HG02588 (cell line): ENCODE results near the gene SNX9.
"Not testable (repeated sequence)": the region's sequence is repeated elsewhere in the genome, so short reads cannot be mapped to it uniquely, and the experiment has no call there.

Source experiments
- ATAC-seq: cut with Tn5 transposase; IDR thresholded peaks from one replicate; pipeline ENCODE4 v1.9.1; 2021; ENCODE audit warnings: mild to moderate bottlenecking, moderate library complexity; ENCODE audit not compliant: unreplicated experiment

The SNX9 gene

DNA sequence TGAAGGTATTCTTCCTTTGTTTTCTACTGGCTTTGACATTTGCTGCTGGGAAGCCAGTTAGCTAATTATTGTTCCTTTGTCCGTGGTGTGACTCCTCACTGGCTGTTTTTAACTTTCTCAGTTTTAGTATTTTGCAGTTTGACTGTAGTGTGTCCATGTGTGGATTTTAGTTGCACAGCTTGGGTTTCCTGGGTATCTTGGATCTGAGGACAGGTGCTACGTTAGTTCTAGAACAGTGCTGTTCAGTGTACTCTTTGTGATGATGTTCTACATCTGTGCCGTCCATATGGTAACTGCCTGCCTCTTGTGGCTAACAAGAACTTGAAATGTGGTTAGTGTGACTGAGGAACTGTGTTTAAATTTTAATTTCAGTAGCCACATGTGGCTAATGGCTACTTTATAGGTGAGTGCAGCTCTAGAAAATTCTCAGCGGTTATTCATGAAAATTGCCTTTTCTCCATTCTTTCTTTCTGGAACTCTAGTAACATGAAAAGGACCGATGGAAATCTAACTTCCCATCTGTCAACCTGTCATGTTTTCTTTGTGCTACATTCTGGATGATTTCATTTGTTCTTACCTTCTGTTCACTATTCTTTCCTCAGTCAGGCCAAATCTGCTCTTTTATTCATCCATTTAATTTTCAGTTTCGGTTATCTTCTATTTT, 7.4 kb downstream of the SNX9 start:
- peak; percentile 85 for ATAC-seq

DNA sequence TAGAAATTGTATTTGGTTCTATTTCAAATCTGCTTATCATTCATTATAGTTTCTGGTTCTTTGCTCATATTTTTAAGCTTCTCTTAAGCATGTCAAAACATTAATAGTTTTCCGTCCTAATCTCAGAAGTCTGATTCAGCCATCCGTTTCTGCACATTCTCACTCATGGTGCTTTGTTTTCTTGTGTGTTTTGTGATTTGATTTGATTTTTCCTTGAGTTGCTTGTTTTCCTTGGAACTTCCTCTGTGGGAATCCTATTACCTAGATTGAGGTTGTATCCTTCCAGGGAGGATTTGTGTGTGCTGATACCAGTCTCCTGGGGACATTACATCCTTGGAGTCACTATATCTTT, 7.9 kb downstream of the SNX9 start:
- no peak for ATAC-seq

DNA sequence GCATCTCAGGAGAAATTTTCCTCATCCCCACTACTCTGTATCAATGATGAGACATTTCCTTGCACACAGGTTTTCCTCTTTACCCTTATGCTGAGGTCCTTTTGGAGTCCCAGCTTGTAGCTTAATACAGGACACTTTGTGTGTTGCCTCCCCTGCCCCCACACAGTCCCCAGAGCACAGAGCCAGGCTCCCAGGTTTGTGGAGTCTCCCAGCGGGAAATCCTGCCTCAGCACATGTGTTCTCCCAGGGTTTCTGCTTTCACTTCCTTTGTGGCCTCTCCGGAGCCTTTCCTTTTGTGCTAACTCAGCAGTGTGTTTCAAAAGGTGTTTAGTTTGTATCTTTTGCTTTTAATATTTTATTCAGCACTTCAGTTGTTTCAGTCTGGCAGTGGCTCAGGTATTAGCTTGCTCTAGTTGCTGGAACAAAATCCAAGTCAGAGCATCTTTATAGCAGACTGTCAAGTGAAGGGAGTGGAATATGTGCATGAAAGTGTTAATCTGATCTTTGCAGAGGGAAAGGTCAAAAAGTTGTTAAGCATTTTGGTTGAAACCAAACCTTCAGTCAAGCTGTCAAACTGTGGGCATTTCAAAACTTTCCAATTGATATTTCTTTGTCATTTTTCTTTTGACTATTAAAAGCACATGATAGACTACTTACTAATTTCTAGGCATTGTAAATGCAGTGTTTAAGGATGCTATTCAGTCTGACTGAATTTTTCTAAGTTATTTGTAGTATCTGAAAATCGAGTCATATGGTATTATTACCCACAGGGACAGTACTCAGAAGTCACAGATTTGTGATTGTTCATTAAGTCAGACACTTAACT, 8.6 kb downstream of the SNX9 start:
- ATAC-seq = no peak

DNA sequence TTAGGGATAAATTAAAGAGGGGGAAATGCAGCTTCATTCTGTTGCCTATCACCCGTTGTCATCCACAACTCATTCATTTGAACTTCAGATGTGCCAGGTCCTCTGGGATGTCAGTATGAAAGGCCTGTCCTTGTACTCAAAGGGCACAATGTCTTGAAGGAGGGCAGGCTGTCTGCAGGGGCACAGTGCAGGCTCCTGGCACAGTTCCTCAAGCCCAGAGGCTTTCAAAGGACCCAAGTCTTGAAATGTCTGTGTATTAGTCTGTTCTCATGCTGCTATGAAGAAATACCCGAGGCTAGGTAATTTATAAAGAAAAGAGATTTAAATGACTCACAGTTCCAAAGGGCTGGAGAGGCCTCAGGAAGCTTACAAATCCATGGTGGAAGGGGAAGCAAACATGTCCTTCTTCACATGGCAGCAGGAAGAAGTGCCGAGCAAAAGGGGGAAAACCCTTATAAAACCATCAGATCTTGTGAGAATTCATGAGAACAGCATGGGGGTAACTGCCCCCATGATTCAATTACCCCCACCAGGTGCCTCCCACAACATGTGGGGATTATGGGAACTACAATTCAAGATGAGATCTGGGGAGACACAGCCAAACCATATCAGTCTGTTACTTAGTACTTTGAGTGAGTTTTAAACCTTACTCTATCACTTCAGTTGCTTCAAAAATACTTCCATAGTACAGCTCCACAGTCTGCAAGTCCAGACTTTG, 9.4 kb downstream of the SNX9 start:
- no peak for ATAC-seq

DNA sequence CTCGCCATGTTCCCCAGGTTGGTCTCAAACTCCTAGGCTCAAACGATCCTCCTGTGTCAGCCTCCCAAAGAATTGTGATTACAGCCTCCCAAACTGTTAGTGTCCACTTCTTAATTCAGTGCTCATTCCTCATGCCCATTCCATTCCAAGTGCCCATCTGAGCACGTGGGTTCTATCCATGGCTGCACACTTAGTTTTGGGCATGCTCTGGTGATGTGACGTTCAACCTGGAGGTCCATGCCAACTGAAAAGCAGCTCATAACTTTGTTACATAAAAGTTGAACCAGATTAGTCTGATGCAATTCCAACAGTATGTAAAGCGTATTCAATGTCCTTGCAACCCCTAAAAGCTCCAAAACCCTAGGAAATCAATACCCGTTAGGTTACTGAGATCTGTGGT, 11.5 kb downstream of the SNX9 start:
- ATAC-seq = no peak

DNA sequence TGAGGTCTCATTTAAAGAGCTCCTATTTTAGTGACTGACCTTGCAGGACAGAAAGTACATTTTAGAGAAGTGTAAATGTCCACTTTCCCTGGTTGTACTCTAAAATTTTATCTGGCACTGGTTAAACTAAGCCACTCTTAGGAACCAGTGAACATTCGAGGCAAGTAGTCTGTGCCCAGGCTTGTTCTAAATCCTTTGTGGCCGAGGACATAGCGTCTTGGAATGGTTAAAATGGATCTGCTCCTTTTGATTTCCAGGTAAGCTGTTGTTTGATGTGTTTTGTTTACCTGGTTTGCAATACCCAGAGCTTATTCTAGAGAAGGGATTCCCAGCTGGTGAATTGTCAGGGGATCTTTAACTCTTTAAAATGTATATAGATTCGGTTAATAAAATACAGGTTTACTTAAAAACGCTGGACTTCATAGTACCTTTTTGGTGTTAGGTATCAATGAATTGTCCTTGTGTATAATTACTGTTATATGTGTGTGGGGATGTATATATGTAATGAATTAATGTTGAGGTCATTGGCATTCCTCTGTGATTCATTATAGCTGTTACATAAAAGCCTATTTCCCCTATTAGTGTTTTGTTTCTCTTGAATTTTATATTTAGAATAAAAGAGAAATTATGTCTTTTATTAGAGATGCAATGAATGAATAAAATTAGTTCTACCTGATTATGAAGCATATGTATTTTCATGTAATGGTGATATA, 15.8 kb downstream of the SNX9 start:
- ATAC-seq = no peak

DNA sequence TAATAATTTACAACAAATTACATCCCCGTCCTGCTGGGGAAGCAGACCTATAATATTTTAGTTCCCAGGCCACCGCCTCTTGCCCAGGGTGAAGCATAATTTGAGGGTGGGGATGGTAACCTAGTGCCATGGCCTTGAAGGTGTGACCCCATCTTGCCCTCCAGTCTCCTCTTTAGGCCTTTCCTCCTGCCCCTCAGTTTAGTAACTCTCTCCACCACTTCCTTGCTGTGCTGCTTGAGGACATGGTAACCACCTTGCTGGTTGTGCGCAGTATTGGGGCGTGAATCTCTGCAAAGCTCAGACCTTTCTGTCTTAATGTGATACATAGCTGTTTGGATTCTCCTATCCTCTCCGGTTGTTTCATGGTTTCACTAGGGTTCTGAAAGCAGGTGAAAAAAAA, 16.6 kb downstream of the SNX9 start:
- no peak for ATAC-seq

DNA sequence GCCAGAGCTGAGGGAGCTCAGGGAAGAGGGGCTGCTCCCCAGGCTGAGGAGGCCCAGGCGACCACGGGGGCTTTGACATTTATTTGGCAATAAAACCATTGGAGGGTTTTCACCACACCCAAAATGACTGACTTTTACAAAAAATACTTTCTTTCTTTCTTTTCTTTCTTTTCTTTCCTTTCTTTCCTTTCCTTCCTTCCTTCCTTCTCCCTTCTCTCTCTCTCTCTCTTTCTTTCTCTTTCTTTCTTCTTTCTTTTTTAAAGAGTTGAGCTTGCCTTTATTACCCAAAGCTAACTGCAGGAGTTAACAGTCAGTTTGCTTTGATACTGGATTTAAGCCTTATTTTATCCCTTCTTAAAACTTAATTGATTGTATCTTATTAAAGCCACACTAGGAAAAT, 17.2 kb downstream of the SNX9 start:
- no peak for ATAC-seq

DNA sequence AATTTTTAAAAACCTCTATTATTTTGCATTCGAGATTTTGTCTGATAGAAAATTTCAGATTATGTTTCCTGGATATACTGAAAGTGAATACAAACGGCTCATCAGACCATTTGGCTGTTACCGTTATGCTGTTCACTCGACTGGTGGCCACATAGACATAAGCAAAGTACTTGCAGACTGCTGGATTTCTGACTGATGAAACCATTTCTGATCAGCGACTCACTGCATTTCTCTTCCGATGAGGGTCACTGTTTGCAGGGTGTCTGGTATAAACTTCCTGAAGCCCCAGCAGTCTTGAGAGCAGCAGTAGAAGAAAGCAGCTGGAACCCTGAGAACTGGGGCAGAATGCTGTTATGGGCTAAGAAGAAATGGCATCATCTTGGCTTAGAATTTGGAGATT, 17.7 kb downstream of the SNX9 start:
- no peak for ATAC-seq

DNA sequence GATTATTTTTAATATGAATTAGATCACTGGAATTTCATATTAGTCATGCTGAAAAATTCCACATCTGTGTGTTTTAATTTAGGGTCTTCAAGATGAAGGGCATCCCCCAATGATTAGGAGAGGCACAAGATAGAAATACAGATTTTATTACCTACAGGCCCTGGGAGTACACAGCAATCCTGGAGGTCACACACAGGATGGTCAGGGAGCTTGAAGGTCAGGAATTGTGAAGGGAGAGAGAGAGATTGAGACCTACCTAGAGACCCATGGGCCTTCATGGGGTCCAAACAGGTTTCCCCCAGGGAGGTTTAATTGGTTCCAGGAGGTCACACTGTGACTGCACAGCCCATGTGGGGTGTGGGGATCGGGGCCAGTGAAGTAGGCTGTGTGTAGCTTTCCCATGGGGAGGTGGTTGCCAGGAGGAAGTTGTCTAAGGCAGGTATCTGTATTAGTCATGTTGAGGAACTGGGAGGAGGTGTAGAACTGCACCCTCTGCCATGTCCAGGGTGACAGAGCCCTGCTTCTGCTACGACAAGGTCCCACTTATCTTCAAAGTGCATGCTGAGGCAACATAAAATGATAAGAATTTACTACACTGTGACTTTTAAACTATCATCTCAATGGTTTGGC, 18.3 kb downstream of the SNX9 start:
- ATAC-seq = peak; percentile 85

DNA sequence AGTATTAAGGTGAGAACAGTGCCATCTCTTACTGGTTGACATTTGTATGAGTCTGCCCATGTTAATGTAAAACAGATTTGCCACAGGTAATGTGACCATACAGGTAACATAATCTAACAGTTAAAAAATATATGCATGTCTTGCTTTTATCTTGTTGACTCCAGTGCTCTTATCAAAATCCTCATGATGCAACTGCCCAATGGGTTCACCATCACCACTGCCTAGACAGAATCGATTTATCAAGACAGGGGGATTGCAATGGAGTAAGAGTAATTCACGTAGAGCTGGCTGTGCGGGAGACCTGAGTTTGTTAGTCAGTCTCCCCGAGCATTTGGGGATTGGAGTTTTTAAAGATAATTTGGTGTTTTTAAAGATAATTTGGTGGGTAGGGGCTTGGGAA, 19.2 kb downstream of the SNX9 start:
- ATAC-seq = no peak

DNA sequence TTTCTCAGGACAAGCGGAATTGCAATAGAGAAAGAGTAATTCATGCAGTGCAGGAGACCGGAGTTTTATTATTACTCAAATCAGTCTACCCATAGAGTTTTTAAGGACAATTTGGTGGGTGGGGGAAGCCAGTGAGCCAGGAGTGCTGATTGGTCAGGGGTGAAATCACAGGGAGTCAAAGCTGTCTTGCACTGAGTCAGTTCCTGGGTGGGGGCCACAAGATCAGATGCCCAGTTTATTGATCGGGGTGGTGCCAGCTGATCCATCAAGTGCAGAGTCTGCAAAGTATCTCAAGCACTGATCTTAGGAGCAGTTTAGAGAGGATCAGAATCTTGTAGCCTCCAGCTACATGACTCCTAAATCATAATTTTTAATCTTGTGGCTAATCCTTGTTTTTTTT, 21.1 kb downstream of the SNX9 start:
- not testable (repeated sequence) for ATAC-seq

DNA sequence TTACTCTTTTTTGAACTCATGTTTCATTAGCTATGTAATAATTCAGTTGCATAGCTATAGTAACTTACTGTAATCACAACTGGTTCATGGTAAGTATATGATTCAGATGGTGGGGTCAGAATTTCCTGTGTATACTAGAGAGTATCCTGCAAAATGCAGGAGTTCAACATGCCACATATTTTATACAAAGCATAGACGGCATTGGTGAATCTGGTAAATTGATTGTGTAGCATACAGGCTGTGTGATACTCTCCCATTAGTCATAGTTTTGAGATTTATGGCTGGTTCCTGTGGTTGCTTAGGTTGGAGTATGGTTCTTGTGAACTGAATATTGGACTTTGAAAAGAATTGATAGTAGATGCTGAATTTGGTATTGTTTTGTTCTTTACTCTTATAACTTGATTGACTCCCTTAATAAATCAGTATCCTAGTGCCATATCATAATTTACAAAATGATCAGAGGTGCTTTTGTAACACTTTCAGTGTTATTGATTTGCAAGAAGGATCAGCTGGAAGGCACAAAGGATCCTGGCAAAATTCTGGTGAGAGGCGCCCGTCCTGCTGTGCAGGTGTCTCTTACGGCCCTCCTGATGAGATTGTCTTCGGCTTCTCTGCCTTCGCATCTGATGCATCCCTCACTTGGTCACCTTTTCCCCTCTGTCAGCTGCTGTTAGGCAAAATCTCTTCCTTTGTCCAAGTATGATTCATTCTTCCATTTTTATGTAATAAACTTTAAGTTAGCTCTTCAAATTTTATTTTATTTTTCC, 22.6 kb downstream of the SNX9 start:
- no peak for ATAC-seq

DNA sequence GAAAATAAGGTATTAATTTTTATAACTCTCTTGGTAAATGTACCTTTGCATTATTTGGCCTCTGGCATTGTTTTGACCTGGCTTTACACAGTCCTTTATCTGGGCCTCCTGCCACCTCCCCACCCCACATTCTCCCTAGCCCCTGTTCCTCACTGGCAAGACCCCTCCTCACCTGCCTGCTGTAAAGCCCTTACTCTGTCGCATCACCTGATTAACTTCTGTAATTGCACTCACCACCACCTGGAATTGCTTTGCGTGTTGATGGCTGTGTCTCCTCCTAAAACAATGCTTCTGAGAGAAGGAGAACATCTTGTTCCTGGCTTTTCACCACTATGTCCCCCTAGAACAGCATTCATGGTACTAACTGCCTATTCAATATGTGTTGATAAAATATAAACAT, 24.8 kb downstream of the SNX9 start:
- no peak for ATAC-seq

DNA sequence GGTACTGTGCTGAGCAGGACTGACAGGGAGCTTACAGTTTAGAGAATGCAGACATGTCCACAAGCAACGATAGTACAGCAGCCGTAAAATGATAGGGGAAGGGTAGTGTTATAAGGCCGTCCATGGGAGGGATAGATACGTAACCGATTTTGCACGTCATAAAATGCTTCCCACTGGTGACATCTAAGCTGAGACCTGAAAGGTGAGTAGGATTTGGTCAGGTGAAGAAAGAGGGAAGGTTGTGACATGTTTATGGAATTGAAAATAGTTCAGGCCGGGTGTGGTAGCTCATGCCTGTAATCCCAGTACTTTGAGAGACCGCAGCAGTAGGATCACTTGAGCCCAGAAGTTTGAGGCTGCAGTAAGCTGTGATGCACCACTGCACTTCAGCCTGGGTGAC, 25.6 kb downstream of the SNX9 start:
- no peak for ATAC-seq

DNA sequence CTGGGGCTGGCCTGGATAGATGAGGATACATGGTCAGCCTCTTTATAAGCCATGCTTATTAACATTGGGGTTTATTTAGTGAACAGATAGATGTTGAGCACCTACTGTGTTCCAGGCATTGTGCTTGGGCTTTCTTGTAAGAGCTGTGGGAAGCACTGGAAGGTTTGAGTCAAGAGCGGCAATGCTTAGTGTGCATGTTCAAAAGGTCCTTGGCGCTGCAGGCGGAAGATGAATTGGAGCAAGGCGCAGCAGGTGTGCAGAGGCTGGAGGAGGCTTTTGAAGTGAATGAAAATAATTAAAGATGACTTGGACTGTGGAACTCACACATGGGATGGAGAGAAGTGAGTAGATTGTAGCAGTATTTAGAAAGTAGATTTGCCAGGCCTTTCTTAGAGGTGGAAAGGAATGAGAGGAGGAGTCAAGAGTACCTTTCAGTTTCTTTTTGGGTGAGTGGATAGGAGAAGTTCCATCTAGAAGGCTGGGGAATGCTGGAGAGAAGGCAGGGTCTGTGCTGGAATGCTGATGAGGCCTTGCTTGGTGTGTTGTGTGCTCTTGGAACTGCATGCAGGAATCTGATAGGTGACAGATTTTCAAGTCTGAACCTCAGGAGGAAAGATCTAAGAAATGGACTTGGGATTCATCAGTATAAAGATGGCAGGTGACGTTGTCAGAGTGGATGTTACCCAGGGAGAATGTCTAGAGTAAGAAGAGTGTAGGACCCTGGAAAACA, 26.4 kb downstream of the SNX9 start:
- no peak for ATAC-seq

DNA sequence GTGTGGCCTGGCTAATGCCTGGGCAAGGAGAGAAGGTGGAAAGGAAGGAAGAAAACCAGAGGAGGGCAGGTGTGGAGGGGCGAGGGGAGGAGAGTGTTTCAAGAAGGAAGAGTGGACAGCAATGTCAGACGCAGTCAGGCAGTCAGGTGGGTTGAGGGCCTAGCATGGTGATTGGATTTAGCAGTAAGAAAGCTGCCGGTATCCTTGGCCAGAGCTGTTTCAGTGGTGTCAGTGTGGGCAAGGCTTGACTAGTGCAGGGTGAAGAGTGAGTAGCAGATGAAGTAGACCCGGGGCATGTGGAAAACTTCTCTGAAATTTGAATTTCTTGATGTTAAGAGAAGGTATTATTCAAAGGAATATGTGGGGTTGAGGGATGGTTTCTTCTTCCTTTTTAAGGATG, 27.0 kb downstream of the SNX9 start:
- ATAC-seq = no peak

DNA sequence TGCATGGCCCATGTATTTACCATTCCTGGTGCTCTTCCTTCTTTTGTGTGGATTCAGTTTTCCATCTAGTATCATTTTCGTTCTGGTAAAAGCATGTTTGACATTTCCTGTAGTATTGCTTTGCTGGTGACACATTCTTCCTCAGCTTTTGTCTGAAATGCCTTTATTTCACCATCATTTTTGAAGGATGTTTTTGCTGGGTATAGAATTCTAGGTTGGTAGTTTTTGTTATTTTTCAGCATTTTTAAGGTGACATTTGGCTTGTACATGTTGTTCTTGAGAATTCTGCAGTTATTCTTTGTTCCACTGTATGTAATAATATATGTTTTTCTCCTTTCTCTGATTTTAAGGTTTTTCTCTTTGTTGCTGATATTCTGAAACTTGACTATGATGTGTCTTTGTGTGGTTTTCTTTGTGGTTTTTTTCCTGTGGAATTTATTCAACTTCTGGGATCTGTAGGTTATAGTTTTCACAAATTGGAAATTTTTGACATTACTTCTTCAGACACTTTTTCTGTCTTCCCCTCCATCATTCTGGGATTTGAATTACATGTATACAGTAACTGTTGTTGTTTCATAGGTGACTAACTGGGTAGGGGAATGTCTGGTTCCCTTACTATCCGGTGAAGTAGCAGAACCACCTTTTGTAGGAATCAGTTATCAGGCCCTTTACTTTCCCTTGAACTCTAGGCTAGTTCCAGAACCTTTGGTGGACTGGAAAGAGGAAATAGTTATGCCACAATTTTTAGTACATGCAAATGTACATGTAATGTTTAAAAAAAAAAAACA, 30.2 kb downstream of the SNX9 start:
- ATAC-seq = no peak
